ENCODE data around the gene DEF6.

DEF6 gene

DNA sequence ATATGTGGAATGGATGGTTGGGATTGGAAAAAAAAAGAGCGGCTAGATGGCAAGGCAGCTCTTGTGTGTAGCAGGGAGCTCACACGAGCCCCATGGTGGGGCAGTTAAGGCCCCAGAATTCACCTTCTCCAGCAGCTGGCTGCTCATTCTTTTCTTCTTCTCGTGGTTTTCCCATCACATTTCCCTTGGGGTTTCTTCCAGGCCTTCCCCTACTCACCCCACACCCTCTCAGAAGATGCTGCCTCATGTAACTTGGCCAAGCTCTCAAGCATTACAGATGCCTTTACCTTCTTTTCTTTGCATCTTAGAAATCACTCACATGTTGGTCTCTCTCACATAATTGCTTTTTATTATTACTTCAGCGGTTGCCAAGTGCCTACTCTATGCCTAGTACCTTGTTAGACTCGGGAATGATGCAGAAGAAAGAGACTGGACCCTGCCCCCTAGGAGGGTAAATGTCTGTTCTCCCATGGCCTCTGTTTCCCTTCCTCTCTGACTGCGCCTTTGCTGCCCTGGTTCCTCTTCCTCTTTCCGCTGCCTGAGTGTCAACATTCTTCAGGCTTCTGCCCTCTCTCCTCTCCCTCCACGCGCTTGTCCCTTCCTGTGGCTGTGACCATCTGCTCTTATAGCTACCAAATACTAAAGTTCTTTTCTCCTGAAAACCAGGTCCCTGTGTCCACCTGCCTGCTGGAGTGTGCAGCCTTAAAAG, 73.3 kb downstream of the DEF6 start:
- H2AFZ ChIP-seq (ENCODE audit: low read depth, low read length) = 0 out of 2 replicates have a peak overlapping the region, but pooled peaks have one; percentile 39
- TF ChIP-seq, protein P1, sequence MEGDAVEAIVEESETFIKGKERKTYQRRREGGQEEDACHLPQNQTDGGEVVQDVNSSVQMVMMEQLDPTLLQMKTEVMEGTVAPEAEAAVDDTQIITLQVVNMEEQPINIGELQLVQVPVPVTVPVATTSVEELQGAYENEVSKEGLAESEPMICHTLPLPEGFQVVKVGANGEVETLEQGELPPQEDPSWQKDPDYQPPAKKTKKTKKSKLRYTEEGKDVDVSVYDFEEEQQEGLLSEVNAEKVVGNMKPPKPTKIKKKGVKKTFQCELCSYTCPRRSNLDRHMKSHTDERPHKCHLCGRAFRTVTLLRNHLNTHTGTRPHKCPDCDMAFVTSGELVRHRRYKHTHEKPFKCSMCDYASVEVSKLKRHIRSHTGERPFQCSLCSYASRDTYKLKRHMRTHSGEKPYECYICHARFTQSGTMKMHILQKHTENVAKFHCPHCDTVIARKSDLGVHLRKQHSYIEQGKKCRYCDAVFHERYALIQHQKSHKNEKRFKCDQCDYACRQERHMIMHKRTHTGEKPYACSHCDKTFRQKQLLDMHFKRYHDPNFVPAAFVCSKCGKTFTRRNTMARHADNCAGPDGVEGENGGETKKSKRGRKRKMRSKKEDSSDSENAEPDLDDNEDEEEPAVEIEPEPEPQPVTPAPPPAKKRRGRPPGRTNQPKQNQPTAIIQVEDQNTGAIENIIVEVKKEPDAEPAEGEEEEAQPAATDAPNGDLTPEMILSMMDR (IDR thresholded peaks at IDR 0.05; ENCODE audit: low read depth, low read length) = no peak
- no peak for TF ChIP-seq EZH2phosphoT487 (IDR thresholded peaks at IDR 0.05; ENCODE audit: low read depth)
- H3K4me1 ChIP-seq (ENCODE audit: low read length) = peaks cover 38% of the 10 kb centered on the region
- no peaks in the 10 kb centered on the region for H3K36me3 ChIP-seq (replicated peaks; ENCODE audit: low read depth, low read length)
- no peaks in the 10 kb centered on the region for H3K27me3 ChIP-seq (ENCODE audit: low read depth, low read length)
- no peaks in the 10 kb centered on the region for H3K9me3 ChIP-seq (ENCODE audit: insufficient read depth, low read length)
- no peaks in the 10 kb centered on the region; the same call in 1 of the 2 replicates for H3K79me2 ChIP-seq (ENCODE audit: low read length)
- H3K4me3 ChIP-seq (ENCODE audit: low read length) = peak overlapping the region; percentile 34; the same call in 1 of the 2 replicates
- H3K27ac ChIP-seq (ENCODE audit: low read length) = peak overlapping the region; percentile 43
- peak overlapping the region; percentile 55 for H3K4me2 ChIP-seq (ENCODE audit: low read length)
- peak overlapping the region; percentile 13; the same call in 1 of the 2 replicates for H3K9ac ChIP-seq (ENCODE audit: low read length)
- H4K20me1 ChIP-seq (ENCODE audit: insufficient read depth, low read length) = no peaks in the 10 kb centered on the region
